Measurements from ENCODE around the gene DHX34.
A peak's percentile ranks its signal among the peaks of the same experiment; 100 is the strongest.

The DHX34 gene

DNA sequence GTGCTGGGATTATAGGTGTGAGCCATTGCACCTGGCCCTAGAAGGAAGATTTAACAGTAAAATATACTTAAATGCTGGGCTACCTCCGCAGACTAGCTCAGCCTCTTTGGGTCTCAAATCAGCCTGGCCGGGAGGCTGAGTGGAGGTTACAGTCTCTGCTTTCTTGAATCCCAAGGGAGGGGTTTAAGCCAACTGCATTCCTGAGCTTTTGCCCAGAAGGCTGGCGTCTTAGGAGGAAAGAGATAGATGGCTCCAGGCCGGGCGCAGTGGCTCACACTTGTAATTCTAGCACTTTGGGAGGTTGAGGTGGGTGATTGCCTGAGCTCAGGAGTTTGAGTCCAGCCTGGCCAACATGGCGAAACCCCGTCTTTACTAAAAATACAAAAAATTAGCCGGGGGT is 40.1 kb upstream of the DHX34 start:
- TF ChIP-seq CTCF (IDR thresholded peaks at IDR 0.05; ENCODE audit: extremely low read depth, insufficient read depth, missing control alignments): no peak
- in situ Hi-C loops (cut with MboI; ENCODE audit: low pct_unique_long_range_greater_than_20kb, low sequenced_read_pairs, unreplicated experiment): loop anchor here (10.0 kb wide), 1 partner anchor 76 kb away; no protein-coding TSS in a partner anchor
- no peak for DNase-seq (ENCODE audit: low spot score)

- DNase-seq (ENCODE audit: low spot score): no peak
- TF ChIP-seq CTCF (IDR thresholded peaks at IDR 0.05; ENCODE audit: extremely low read depth, insufficient read depth, missing control alignments): peak; percentile 15
- in situ Hi-C loops (cut with MboI; ENCODE audit: low pct_unique_long_range_greater_than_20kb, low sequenced_read_pairs, unreplicated experiment): loop anchor here (10.0 kb wide), 1 partner anchor 75 kb away; no protein-coding TSS in a partner anchor
These were observed 39.5 kb upstream of the DHX34 start, which contains the start of gene C5AR1 for GRCh38 chr19:47309608-47310007. TSS of gene C5AR1 (plus strand) at chr19:47309861. CDS start at chr19:47309896, 35 bp downstream.

DNA sequence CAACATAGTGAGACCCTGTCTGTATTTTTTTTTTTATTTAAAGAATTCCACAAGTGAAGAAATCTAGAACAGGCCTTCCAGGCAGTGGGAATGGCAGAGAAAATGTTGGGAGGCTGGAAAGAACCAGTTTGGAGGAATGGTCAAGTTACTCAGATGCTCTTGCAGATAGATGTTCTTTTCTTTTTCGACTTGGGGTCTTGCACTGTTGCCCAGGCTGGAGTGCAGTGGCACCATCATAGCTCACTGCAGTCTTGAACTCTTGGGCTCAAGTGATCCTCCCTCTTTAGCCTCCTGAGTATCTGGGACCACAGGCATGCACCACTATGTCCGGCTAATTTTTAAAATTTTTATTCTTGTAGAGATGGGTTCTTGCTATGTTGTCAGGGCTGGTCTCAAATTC is 38.8 kb upstream of the DHX34 start:
- TF ChIP-seq CTCF (IDR thresholded peaks at IDR 0.05; ENCODE audit: extremely low read depth, insufficient read depth, missing control alignments): no peak
- in situ Hi-C loops (cut with MboI; ENCODE audit: low pct_unique_long_range_greater_than_20kb, low sequenced_read_pairs, unreplicated experiment): no loop called here
- DNase-seq (ENCODE audit: low spot score): no peak

DNA sequence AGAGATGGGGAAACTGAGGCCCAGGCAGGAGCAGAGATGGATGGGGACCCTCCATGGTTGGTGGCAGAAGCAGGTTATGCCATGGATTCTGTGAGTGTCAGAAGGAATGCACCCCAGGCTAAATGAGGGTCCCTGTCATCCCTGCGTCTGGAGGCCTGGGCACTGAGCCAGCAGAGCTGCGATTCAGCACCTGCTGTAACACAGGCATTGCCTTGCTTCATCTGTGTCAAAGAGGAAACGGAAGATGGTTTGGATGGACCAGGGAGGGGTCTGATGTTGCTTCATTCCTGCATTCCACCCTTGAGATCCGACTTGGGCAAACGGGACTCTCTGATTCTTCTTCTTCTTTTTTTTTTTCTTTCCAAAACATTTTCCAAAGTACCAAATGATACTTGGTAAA is 38.3 kb upstream of the DHX34 start:
- DNase-seq (ENCODE audit: low spot score): no peak
- in situ Hi-C loops (cut with MboI; ENCODE audit: low pct_unique_long_range_greater_than_20kb, low sequenced_read_pairs, unreplicated experiment): no loop called here
- no peak for TF ChIP-seq CTCF (IDR thresholded peaks at IDR 0.05; ENCODE audit: extremely low read depth, insufficient read depth, missing control alignments)

DNA sequence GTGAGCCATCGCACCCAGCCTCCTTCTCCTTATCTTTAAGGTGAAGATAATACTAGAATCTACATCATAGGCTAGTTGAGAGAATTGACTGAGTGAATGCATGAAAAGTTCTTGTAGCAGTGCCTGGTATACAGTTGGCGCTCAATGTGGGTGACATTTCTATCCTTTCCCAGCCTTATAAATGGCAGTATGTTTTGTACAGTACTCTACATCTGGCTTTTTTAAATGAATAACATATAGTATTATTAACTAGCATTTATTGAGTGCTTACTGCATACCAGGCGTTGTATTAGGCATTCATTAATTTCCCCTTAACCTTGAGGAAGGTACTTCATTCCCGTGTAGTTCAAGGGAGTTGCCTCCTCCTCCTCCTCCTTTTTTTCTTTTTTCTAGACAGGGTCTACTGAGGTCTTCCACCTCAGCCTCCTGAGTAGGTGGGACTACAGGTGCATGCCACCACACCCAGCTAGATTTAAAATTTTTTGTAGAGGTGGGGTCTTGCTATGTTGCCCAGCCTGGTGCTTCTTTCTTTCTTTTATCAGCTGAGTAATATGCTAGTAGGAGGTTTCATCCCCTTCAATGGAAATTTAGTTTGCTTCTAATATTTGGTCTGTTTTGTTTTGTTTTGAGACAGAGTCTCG is 36.6 kb upstream of the DHX34 start:
- in situ Hi-C loops (cut with MboI; ENCODE audit: low pct_unique_long_range_greater_than_20kb, low sequenced_read_pairs, unreplicated experiment): no loop called here
- TF ChIP-seq CTCF (IDR thresholded peaks at IDR 0.05; ENCODE audit: extremely low read depth, insufficient read depth, missing control alignments): no peak
- DNase-seq (ENCODE audit: low spot score): no peak

DNA sequence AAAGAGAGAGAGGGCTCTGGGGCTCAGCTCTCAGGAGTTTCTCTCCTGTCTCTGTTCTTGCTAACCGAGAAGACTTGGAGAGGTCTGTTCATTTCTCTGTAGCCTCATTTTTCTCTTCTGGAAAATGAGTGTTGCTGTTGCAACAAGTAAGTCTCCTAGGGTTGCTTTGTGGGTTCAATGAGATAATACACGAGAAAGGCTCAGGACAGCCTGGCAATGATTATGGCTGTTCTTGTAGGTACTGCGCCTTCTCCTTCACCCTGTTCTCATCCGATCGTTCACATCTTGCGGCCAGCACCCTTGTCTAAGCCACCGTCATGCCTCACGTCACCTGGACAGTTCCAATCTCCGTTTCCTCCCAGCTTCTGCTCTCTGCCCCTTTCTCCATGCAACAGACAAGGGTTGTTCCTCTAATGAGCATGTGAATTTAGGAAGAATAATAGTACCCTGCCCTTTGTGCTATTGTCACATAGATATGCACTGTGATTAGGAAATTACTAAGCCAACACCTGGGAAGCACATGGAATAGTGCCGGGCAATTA is 35.3 kb upstream of the DHX34 start:
- no peak for DNase-seq (ENCODE audit: low spot score)
- TF ChIP-seq CTCF (IDR thresholded peaks at IDR 0.05; ENCODE audit: extremely low read depth, insufficient read depth, missing control alignments): no peak
- in situ Hi-C loops (cut with MboI; ENCODE audit: low pct_unique_long_range_greater_than_20kb, low sequenced_read_pairs, unreplicated experiment): no loop called here
